ENCODE measurements around the gene RPL38. TPM values are rescaled to one million over a fixed set of nuclear protein-coding genes. Genes with fewer than 3 reads are reported as not detected.
A peak's percentile ranks its signal among the peaks of the same experiment; 100 is the strongest.

RPL38 gene
- total and polyA plus RNA-seq, 4 donors, result 597 to 2,568 (median 993) TPM

DNA sequence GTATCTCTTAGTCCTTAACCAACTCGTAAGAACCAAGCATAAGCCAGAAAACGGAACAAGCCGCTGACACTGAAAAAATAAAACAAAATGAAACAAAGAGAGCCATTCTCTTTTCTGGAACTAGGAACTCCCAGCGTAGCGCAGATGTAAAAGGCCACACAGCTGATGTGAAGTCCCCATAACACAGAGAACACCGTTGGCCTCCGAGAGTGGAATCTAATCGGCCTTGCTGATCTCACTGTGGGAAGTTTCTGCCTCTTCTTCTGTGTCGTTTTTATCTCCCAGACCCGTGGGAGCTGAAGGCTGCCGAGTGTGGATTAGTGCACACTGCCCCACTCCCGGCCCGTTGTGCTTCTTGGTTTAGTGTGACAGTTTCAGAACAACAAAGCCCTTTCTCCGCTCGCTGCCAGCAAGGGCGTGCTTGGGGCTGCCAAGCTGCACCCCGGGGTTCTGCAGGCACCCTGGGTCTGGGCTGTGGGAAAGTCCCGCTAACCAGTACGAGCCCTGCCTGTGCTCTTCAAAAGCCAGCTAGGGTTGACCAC lies 31.6 kb downstream of the RPL38 start:
- intact Hi-C loops (cut with DNase I), result no loop called here
- Histone ChIP-seq H3K36me3 (ENCODE audit: control insufficient read depth in 1 of 2, insufficient read depth in 2 of 2, low read length in 1 of 2) (peaks cover 0 to 2% of the 10 kb centered on the region in 2 donors), H3K4me1 (ENCODE audit: control insufficient read depth in 1 of 2, insufficient read depth in 2 of 2, low read length in 2 of 2) (no peaks in the 10 kb centered on the region), H3K4me3 (ENCODE audit: low read length in 2 of 2) (no peak overlapping the region), H3K27ac (ENCODE audit: low read depth in 1 of 2, low read length in 2 of 2) (no peak overlapping the region), H3K9me3 (ENCODE audit: control insufficient read depth, low read length) (no peaks in the 10 kb centered on the region), H3K27me3 (ENCODE audit: control insufficient read depth in 1 of 2, insufficient read depth in 2 of 2, low read length in 1 of 2) (no peaks in the 10 kb centered on the region)
- 59 to 67% methylated on average over 19 of the region's 19 CpGs for WGBS, 2 donors
- DNase-seq (no peak), ATAC-seq (ENCODE audit: low FRiP score) (no peak)

DNA sequence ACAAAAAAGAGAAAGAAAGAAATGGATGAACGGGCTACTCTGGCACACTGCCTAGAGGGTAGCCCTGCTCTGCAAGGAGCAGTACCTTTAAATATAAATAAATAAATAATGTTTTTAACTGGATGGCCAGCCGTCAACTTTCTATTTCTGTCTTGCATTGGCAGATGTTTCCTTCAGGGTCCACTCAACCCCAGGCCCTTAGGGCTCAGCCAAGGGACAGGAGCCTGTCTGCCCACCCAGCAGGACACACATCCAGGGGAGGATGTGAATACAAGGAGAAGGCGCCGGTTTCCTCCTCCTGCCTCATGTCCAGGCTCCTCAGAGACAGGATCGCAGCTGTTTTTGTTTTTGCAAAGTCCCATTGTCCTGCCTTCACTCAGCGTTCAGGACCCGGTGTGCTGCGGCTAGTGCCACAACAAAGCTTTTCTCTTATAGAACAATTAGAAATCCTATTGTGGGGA lies 32.5 kb downstream of the RPL38 start:
- peaks cover 0 to under 1% of the 10 kb centered on the region in 2 donors for H3K36me3 ChIP-seq (ENCODE audit: control insufficient read depth in 1 of 2, insufficient read depth in 2 of 2, low read length in 1 of 2)
- ATAC-seq (ENCODE audit: low FRiP score), result no peak
- intact Hi-C loops (cut with DNase I), result no loop called here
- no peaks in the 10 kb centered on the region for H3K4me1 ChIP-seq (ENCODE audit: control insufficient read depth in 1 of 2, insufficient read depth in 2 of 2, low read length in 2 of 2)
- no peak for DNase-seq
- 64 to 72% methylated on average over 8 of the region's 8 CpGs for WGBS, 2 donors
- H3K9me3 ChIP-seq (ENCODE audit: control insufficient read depth, low read length), result no peaks in the 10 kb centered on the region
- no peak overlapping the region for H3K27ac ChIP-seq (ENCODE audit: low read depth in 1 of 2, low read length in 2 of 2)
- no peaks in the 10 kb centered on the region for H3K27me3 ChIP-seq (ENCODE audit: control insufficient read depth in 1 of 2, insufficient read depth in 2 of 2, low read length in 1 of 2)
- H3K4me3 ChIP-seq (ENCODE audit: low read length in 2 of 2), result no peak overlapping the region

DNA sequence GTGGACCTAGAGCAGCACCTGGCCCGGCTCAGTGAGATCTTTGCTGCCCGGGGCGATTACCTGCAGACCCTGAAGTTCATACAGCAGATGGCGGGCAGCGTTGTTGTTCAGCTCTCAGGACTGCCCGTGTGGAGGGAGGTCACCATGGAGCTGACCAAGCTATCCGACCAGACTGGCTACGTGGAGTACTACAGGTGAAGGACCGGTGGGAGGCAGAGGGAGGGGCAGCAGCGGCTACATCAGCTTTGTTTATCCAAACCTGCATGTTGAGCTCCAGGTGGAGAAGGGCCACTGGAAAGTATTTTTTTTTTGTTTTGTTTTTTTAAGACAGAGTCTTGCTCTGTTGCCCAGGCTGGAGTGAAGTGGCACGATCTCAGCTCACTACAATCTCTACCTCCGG lies 33.8 kb downstream of the RPL38 start:
- no peaks in the 10 kb centered on the region for H3K4me1 ChIP-seq (ENCODE audit: control insufficient read depth in 1 of 2, insufficient read depth in 2 of 2, low read length in 2 of 2)
- WGBS, 2 donors, result 88 to 89% methylated on average over 12 of the region's 12 CpGs

DNA sequence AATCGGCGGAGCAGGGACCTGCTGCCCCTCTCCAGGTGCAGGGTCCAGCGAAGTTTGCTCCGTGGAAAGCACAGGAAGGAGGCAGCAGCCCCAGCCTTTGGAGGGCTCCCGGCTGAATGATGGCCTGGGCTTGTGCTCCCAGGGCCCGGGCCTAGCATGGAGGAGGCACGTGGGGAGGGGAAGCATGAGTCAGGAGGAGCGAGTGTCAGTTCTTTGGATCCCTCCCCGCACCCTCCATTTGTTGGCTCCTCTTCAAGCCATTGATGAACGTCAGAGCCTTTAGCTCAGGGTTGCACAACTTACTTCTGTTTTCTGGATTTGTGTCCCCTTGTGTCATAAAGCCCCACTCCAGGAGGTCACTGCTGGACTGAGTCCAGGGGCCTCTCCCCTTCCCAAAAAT lies 35.7 kb downstream of the RPL38 start:
- intact Hi-C loops (cut with DNase I), result no loop called here
- no peak overlapping the region for H3K27ac ChIP-seq (ENCODE audit: low read depth in 1 of 2, low read length in 2 of 2)
- WGBS, 2 donors, result 78% methylated on average over 10 of the region's 10 CpGs
- no peaks in the 10 kb centered on the region for H3K36me3 ChIP-seq (ENCODE audit: control insufficient read depth in 1 of 2, insufficient read depth in 2 of 2, low read length in 1 of 2)
- no peak overlapping the region for H3K4me3 ChIP-seq (ENCODE audit: low read length in 2 of 2)
- no peaks in the 10 kb centered on the region for H3K4me1 ChIP-seq (ENCODE audit: control insufficient read depth in 1 of 2, insufficient read depth in 2 of 2, low read length in 2 of 2)
- H3K9me3 ChIP-seq (ENCODE audit: control insufficient read depth, low read length), result no peaks in the 10 kb centered on the region
- DNase-seq, result peak in 1 of 2 donors; percentile 87
- H3K27me3 ChIP-seq (ENCODE audit: control insufficient read depth in 1 of 2, insufficient read depth in 2 of 2, low read length in 1 of 2), result no peaks in the 10 kb centered on the region
- ATAC-seq (ENCODE audit: low FRiP score), result peak; percentile 12

More for the DNA sequence above, 33.8 kb downstream of the RPL38 start:
- Histone ChIP-seq H3K36me3 (ENCODE audit: control insufficient read depth in 1 of 2, insufficient read depth in 2 of 2, low read length in 1 of 2) (no peaks in the 10 kb centered on the region), H3K9me3 (ENCODE audit: control insufficient read depth, low read length) (no peaks in the 10 kb centered on the region), H3K27me3 (ENCODE audit: control insufficient read depth in 1 of 2, insufficient read depth in 2 of 2, low read length in 1 of 2) (no peaks in the 10 kb centered on the region), H3K27ac (ENCODE audit: low read depth in 1 of 2, low read length in 2 of 2) (no peak overlapping the region), H3K4me3 (ENCODE audit: low read length in 2 of 2) (no peak overlapping the region)
- DNase-seq (no peak), ATAC-seq (ENCODE audit: low FRiP score) (no peak)
- intact Hi-C loops (cut with DNase I), result no loop called here

DNA sequence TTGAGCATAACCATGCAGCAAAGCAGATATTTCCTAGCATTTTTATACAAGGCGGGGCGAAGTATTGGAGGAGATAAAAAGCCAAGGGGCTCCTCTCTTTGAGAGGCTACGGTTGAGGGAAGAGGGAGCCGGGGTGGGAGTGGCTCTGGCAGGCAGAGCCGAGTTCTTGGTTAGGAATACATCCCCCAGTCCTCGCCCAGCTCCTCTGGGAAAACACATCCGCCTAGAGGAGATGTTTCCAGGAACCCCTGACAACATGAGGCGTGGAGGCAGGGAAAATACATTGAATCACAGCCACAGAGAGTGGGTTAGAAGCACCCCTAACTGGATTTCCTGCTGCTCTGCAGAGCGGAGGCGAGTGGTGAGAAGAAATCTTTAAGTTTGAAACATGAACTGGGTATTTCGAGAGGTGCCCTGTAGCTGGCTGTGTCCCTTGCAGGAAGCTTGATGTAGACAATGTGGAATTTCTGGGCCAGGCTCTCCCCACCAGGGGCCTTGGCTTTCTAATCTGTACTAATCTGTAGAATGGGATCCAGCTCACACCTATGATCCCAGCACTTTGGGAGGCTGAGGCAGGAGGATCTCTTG lies 37.2 kb downstream of the RPL38 start:
- Histone ChIP-seq H3K4me3 (ENCODE audit: low read length in 2 of 2) (no peak overlapping the region), H3K4me1 (ENCODE audit: control insufficient read depth in 1 of 2, insufficient read depth in 2 of 2, low read length in 2 of 2) (no peaks in the 10 kb centered on the region), H3K27me3 (ENCODE audit: control insufficient read depth in 1 of 2, insufficient read depth in 2 of 2, low read length in 1 of 2) (no peaks in the 10 kb centered on the region), H3K9me3 (ENCODE audit: control insufficient read depth, low read length) (no peaks in the 10 kb centered on the region), H3K27ac (ENCODE audit: low read depth in 1 of 2, low read length in 2 of 2) (no peak overlapping the region), H3K36me3 (ENCODE audit: control insufficient read depth in 1 of 2, insufficient read depth in 2 of 2, low read length in 1 of 2) (no peaks in the 10 kb centered on the region)
- ATAC-seq (ENCODE audit: low FRiP score) (peak; percentile 50), DNase-seq (no peak)
- 50 to 58% methylated on average over 11 of the region's 11 CpGs for WGBS, 2 donors
- intact Hi-C loops (cut with DNase I), result no loop called here

DNA sequence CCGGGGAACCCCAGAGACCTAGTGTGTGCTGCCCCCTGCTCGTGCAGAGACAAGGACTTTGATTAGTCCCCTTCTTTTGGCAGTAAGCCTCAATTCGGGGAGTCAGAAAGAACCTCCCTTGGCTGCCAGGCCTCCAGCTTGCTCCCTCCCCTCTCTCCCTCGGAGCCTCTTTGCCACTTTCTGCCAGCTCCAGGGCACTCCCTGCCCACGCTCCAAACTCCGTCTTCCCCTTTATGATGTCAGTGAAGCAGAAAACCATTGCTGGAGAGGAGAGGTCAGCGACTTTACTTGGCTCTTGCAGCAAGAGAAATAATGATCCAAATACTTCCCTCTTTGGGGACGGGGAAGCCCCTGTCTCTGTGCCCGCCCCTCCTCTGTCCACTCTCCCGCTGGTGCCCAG lies 38.0 kb downstream of the RPL38 start:
- H3K9me3 ChIP-seq (ENCODE audit: control insufficient read depth, low read length), result no peaks in the 10 kb centered on the region
- WGBS, 2 donors, result 41 to 44% methylated on average over 10 of the region's 10 CpGs
- ATAC-seq (ENCODE audit: low FRiP score) (no peak), DNase-seq (peak in 1 of 2 donors; percentile 79)
- H3K27me3 ChIP-seq (ENCODE audit: control insufficient read depth in 1 of 2, insufficient read depth in 2 of 2, low read length in 1 of 2), result no peaks in the 10 kb centered on the region
- no peaks in the 10 kb centered on the region for H3K4me1 ChIP-seq (ENCODE audit: control insufficient read depth in 1 of 2, insufficient read depth in 2 of 2, low read length in 2 of 2)
- no peak overlapping the region for H3K4me3 ChIP-seq (ENCODE audit: low read length in 2 of 2)
- no peak overlapping the region for H3K27ac ChIP-seq (ENCODE audit: low read depth in 1 of 2, low read length in 2 of 2)
- H3K36me3 ChIP-seq (ENCODE audit: control insufficient read depth in 1 of 2, insufficient read depth in 2 of 2, low read length in 1 of 2), result no peaks in the 10 kb centered on the region
- intact Hi-C loops (cut with DNase I), result no loop called here

DNA sequence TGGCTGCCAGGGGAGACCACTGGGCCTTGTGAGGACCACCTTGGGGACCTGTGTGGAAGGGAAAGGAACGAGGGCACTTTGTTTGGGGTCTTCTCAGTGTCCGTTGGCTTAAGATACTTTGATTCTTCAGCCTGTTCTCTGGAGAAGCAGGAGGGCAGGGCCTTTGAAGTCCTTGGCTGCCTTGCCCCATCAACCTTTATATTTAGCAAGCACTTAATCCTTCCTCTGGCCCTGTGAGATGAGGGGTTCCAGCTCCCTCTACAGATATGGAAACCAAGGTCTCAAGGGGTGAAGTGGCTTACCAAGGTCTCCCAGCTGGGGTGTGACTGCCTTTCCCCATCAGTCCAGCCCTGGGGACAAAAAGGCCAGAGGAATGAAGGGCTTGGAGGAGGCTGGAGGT lies 38.4 kb downstream of the RPL38 start:
- no peak for ATAC-seq (ENCODE audit: low FRiP score)
- no peaks in the 10 kb centered on the region for H3K27me3 ChIP-seq (ENCODE audit: control insufficient read depth in 1 of 2, insufficient read depth in 2 of 2, low read length in 1 of 2)
- H3K9me3 ChIP-seq (ENCODE audit: control insufficient read depth, low read length), result no peaks in the 10 kb centered on the region
- H3K4me1 ChIP-seq (ENCODE audit: control insufficient read depth in 1 of 2, insufficient read depth in 2 of 2, low read length in 2 of 2), result no peaks in the 10 kb centered on the region
- 76 to 91% methylated on average over 2 of the region's 2 CpGs for WGBS, 2 donors
- H3K4me3 ChIP-seq (ENCODE audit: low read length in 2 of 2), result no peak overlapping the region
- DNase-seq, result no peak
- intact Hi-C loops (cut with DNase I), result no loop called here
- no peak overlapping the region for H3K27ac ChIP-seq (ENCODE audit: low read depth in 1 of 2, low read length in 2 of 2)
- H3K36me3 ChIP-seq (ENCODE audit: control insufficient read depth in 1 of 2, insufficient read depth in 2 of 2, low read length in 1 of 2), result no peaks in the 10 kb centered on the region

DNA sequence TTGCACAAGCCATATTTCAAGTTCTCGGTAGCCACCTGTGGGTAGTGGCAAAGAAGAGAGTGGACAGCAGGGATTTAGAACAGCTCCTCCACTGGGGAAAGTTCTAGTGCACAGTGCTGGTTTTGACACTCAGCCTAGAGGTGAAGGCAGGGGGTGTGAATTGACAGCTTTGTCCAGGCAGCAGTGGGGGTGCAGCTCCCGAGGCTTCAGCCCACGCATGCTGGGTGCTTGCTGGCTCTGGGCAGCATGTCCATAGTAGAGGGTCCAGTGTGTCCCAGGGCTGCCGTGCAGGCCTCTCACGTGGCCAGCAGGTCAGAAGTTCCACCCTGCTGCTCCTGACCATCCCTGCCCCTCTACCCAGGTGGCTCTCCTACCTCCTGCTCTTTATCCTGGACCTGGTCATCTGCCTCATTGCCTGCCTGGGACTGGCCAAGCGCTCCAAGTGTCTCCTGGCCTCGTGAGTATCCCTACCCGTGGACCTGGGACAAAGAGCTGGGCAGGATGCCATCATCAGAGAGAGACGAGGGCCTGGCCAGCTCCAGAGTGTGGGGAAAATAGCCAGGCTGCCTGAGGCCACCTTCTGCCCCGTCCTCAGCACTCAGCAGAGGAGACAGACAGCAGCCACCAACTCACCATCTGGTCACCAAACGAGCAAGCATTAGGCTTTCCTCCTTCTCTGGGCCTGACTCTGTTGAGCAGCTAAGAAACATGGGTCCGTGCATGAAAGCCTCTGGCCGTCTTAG lies 39.7 kb downstream of the RPL38 start:
- no peak for DNase-seq
- no peaks in the 10 kb centered on the region for H3K9me3 ChIP-seq (ENCODE audit: control insufficient read depth, low read length)
- H3K27me3 ChIP-seq (ENCODE audit: control insufficient read depth in 1 of 2, insufficient read depth in 2 of 2, low read length in 1 of 2), result no peaks in the 10 kb centered on the region
- WGBS, 2 donors, result 55 to 62% methylated on average over 13 of the region's 13 CpGs
- H3K27ac ChIP-seq (ENCODE audit: low read depth in 1 of 2, low read length in 2 of 2), result no peak overlapping the region
- intact Hi-C loops (cut with DNase I), result no loop called here
- H3K36me3 ChIP-seq (ENCODE audit: control insufficient read depth in 1 of 2, insufficient read depth in 2 of 2, low read length in 1 of 2), result no peaks in the 10 kb centered on the region
- ATAC-seq (ENCODE audit: low FRiP score), result no peak
- H3K4me3 ChIP-seq (ENCODE audit: low read length in 2 of 2), result no peak overlapping the region
- no peaks in the 10 kb centered on the region for H3K4me1 ChIP-seq (ENCODE audit: control insufficient read depth in 1 of 2, insufficient read depth in 2 of 2, low read length in 2 of 2)

DNA sequence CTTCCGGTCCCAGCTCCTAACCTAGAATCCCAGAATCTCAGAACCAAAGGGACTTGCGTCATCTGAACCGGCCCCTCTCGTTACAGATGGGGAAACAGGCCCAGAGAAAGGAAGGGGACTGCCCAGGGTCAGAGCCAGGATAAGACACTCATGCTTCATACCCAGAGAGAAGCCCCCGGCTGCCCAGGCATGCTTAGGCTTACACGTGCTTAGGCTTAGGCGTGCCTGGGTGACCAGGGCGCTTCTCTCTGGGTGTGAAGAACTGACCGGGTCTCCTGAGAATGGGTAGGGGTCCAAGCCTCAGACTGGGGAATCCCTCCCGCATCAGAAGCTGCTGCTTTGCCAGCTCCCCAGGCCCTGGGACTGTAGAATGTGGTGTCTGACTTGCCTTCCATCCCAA lies 40.6 kb downstream of the RPL38 start:
- Histone ChIP-seq H3K36me3 (ENCODE audit: control insufficient read depth in 1 of 2, insufficient read depth in 2 of 2, low read length in 1 of 2) (no peaks in the 10 kb centered on the region), H3K27me3 (ENCODE audit: control insufficient read depth in 1 of 2, insufficient read depth in 2 of 2, low read length in 1 of 2) (no peaks in the 10 kb centered on the region), H3K4me1 (ENCODE audit: control insufficient read depth in 1 of 2, insufficient read depth in 2 of 2, low read length in 2 of 2) (no peaks in the 10 kb centered on the region), H3K27ac (ENCODE audit: low read depth in 1 of 2, low read length in 2 of 2) (no peak overlapping the region), H3K9me3 (ENCODE audit: control insufficient read depth, low read length) (no peaks in the 10 kb centered on the region), H3K4me3 (ENCODE audit: low read length in 2 of 2) (no peak overlapping the region)
- no peak for DNase-seq
- intact Hi-C loops (cut with DNase I), result no loop called here
- 88 to 91% methylated on average over 10 of the region's 10 CpGs for WGBS, 2 donors
- ATAC-seq (ENCODE audit: low FRiP score), result no peak
